SK-N-SH (cell line): ENCODE results near the gene ADD1.

Source experiments
- GATA2 ChIP-seq: sonication (generic); formaldehyde crosslinking; IDR thresholded peaks from 2 replicates; pipeline ENCODE4 v1.5.0; 2020; ENCODE audit warnings: mild to moderate bottlenecking, missing genetic modification reagents
- NFIC ChIP-seq: IDR thresholded peaks from 2 replicates; pipeline ENCODE4 v1.4.0; 2012; ENCODE audit warnings: borderline replicate concordance
- POLR2AphosphoS5 ChIP-seq: IDR thresholded peaks from 2 replicates; pipeline ENCODE4 v1.6.1; 2012; ENCODE audit warnings: low read depth, low read length
- REST ChIP-seq: IDR thresholded peaks from 2 replicates; pipeline ENCODE4 v1.6.1; 2012; ENCODE audit warnings: mild to moderate bottlenecking, low read depth, low read length, moderate library complexity
- SMC3 ChIP-seq: IDR thresholded peaks from 2 replicates; pipeline ENCODE4 v1.6.1; 2012; ENCODE audit warnings: low read depth, low read length, improper control_type of control experiment
- TEAD4 ChIP-seq: IDR thresholded peaks from 2 replicates; pipeline ENCODE4 v1.4.0; 2012; ENCODE audit warnings: mild to moderate bottlenecking, borderline replicate concordance; ENCODE audit not compliant: insufficient read depth
- TF ChIP-seq, protein P1 (sequence below): fragments of 200-600 bp; sonication (generic); IDR thresholded peaks from 2 replicates; pipeline ENCODE4 v1.6.1; 2017; ENCODE audit warnings: antibody characterized with exemption, mild to moderate bottlenecking, moderate library complexity

DNA sequence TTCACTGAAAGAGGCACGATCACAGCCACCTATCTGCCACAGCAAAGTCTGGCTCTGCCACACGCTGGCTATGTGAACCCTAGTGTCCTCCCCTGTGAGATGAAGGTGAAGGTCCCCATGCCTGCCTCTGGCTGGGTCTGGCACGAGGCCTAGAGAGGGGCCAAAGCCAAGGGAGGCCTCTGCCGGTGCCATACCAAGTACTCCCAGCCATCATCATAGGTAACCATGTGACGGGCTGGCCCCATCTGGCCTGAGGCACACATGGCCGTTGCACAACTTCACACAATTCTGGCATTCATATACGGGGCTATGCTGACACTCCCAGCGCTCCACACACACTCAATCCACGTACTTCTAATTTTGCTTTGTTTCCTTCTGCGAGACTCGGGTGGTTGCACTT lies 104.3 kb downstream of the ADD1 start:
- no peak for TF ChIP-seq POLR2AphosphoS5
- TF ChIP-seq, protein P1, sequence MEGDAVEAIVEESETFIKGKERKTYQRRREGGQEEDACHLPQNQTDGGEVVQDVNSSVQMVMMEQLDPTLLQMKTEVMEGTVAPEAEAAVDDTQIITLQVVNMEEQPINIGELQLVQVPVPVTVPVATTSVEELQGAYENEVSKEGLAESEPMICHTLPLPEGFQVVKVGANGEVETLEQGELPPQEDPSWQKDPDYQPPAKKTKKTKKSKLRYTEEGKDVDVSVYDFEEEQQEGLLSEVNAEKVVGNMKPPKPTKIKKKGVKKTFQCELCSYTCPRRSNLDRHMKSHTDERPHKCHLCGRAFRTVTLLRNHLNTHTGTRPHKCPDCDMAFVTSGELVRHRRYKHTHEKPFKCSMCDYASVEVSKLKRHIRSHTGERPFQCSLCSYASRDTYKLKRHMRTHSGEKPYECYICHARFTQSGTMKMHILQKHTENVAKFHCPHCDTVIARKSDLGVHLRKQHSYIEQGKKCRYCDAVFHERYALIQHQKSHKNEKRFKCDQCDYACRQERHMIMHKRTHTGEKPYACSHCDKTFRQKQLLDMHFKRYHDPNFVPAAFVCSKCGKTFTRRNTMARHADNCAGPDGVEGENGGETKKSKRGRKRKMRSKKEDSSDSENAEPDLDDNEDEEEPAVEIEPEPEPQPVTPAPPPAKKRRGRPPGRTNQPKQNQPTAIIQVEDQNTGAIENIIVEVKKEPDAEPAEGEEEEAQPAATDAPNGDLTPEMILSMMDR: no peak
- TF ChIP-seq TEAD4: no peak
- TF ChIP-seq NFIC: no peak
- no peak for TF ChIP-seq GATA2
- no peak for TF ChIP-seq SMC3
- no peak for TF ChIP-seq REST
